ENCODE data around the gene CABP1.

The CABP1 gene

DNA sequence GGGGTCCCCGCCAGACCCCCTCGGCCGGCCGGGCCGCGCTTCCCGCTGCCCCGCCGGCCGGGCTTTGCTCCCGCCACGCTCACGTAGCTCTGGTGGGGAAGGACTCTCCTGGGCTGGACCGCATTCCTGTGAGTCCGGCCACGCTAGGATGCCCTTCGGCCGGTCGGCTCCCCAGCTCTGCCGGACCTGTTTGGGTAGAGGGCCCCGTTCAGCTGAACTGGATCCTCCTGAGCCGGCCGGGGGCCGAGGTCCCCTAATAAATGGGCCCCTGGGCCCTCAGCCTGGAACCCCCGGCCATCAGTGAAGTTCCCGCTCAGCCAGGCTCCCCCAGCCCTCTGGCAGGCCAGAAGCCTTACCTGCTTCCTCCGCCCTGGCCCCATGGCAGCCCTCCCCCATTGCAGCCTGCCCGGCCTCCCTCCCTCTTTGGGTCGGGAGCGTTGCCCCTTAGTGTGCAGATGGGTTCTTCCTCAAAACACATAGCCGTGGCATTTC is 70.4 kb downstream of the CABP1 start:
- TF ChIP-seq, protein P1, sequence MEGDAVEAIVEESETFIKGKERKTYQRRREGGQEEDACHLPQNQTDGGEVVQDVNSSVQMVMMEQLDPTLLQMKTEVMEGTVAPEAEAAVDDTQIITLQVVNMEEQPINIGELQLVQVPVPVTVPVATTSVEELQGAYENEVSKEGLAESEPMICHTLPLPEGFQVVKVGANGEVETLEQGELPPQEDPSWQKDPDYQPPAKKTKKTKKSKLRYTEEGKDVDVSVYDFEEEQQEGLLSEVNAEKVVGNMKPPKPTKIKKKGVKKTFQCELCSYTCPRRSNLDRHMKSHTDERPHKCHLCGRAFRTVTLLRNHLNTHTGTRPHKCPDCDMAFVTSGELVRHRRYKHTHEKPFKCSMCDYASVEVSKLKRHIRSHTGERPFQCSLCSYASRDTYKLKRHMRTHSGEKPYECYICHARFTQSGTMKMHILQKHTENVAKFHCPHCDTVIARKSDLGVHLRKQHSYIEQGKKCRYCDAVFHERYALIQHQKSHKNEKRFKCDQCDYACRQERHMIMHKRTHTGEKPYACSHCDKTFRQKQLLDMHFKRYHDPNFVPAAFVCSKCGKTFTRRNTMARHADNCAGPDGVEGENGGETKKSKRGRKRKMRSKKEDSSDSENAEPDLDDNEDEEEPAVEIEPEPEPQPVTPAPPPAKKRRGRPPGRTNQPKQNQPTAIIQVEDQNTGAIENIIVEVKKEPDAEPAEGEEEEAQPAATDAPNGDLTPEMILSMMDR (IDR thresholded peaks at IDR 0.05; ENCODE audit: low read depth, low read length): no peak
- no peak for DNase-seq (ENCODE audit: low read depth in 2 of 2)
- H3K4me3 ChIP-seq (replicated peaks in 1 of 2; ENCODE audit: low read depth in 2 of 2, low read length in 2 of 2): peak overlapping the region; percentile 81 to 82

DNA sequence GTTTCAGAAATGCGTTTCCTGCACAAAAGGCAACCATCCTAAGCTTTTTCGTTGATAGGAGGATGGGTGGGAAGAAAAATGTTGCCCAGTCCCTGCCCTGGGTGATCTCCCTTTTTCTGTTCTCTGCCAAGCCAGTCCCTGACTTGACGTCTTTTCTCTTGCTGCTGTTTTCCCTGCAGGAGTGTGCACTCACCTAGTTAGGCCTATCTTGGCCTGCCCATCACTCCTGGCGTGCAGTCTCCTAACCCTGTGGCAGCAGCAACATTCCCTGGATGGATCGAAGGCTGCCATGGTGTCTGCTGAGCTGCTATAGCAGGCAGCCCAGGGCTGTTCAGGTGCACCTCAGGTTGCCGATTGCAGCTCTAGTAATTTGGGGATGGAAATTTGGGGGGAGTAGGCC is 71.0 kb downstream of the CABP1 start:
- DNase-seq (ENCODE audit: low read depth in 2 of 2): no peak
- peak overlapping the region; percentile 81 to 82 for H3K4me3 ChIP-seq (replicated peaks in 1 of 2; ENCODE audit: low read depth in 2 of 2, low read length in 2 of 2)
- TF ChIP-seq, protein P1 (IDR thresholded peaks at IDR 0.05; ENCODE audit: low read depth, low read length): no peak

DNA sequence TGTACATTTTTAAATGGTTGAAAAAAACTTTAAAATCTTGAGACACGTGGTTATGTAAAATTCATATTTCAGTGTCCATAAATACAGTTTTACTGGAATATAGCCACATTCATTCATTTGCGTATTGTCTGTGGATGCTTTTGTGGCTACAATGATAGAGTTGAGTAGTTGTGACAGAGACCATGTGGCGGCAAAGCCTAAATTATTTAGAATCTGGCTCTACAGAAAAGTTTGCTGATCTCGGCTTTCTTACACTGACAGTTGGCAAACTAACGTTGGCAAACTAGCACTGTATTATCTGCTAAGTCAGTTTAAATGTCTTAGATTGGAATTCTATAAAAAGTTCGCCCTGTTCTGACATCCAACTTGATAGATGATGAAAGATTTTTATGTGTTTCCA is 72.2 kb downstream of the CABP1 start:
- DNase-seq (ENCODE audit: low read depth in 2 of 2): no peak
- no peak overlapping the region for H3K4me3 ChIP-seq (replicated peaks in 1 of 2; ENCODE audit: low read depth in 2 of 2, low read length in 2 of 2)
- TF ChIP-seq, protein P1 (IDR thresholded peaks at IDR 0.05; ENCODE audit: low read depth, low read length): no peak

DNA sequence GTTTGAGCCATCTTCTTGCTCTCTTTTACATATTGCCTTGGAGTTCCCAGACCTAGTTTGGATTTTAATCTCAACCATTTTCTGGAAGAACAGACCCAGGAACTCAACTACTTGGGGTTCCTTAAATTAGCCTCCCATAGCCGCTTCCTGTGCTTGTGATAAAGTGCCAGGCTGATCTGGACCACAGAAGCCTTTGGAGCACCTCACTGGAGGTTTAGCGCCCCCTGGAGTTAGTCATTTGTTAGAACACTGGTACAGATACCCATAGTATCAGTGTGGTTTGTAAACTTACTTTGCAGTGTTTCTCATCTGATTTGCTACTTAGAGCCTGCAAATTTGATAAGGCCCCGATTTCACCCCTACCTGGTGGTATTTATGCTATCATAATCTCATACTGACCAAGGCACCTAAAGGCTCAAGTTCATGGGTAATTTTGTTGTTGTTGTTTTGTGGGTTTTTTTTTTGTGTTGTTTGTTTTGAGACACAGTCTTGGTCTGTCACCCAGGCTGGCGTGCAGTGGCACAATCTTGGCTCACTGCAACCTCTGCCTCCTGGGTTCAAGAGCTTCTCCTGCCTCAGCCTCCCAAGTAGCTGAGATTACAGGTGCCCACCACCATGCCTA is 73.5 kb downstream of the CABP1 start:
- TF ChIP-seq, protein P1 (IDR thresholded peaks at IDR 0.05; ENCODE audit: low read depth, low read length): peak; percentile 80
- DNase-seq (ENCODE audit: low read depth in 2 of 2): peak; percentile 87
- H3K4me3 ChIP-seq (replicated peaks in 1 of 2; ENCODE audit: low read depth in 2 of 2, low read length in 2 of 2): no peak overlapping the region
